GM18909 (cell line): ENCODE measurements around the gene LYL1.

Experiments used
- ATAC-seq: cut with Tn5 transposase; IDR thresholded peaks from one replicate; pipeline ENCODE4 v1.9.1; 2021; ENCODE audit warnings: mild to moderate bottlenecking; ENCODE audit not compliant: unreplicated experiment, poor library complexity

Gene LYL1

GRCh38 chr19:13130886-13131490 is 28.3 kb upstream of the LYL1 start:
- no peak for ATAC-seq

GRCh38 chr19:13129384-13129783 is 26.7 kb upstream of the LYL1 start:
- no peak for ATAC-seq

GRCh38 chr19:13128583-13128982 is 25.9 kb upstream of the LYL1 start:
- ATAC-seq, result no peak

- ATAC-seq, result no peak
These were observed 25.3 kb upstream of the LYL1 start for GRCh38 chr19:13127811-13128575.

- ATAC-seq, result no peak
These were observed 24.4 kb upstream of the LYL1 start for GRCh38 chr19:13127051-13127450.

- no peak for ATAC-seq
These were observed 20.6 kb upstream of the LYL1 start for GRCh38 chr19:13122980-13123957.

GRCh38 chr19:13122275-13122878 is 19.7 kb upstream of the LYL1 start:
- ATAC-seq, result no peak

- no peak for ATAC-seq
These were observed 19.1 kb upstream of the LYL1 start for GRCh38 chr19:13121551-13122274.

- no peak for ATAC-seq
These were observed 18.2 kb upstream of the LYL1 start for GRCh38 chr19:13120817-13121216.

- no peak for ATAC-seq
These were observed 17.4 kb upstream of the LYL1 start for GRCh38 chr19:13120031-13120430.

- ATAC-seq, result no peak
These were observed 17.0 kb upstream of the LYL1 start for GRCh38 chr19:13119627-13120026.

GRCh38 chr19:13118424-13119193 is 16.0 kb upstream of the LYL1 start:
- peak; percentile 4 for ATAC-seq

- peak; percentile 53 for ATAC-seq
These were observed 15.2 kb upstream of the LYL1 start, which contains the start of gene NACC1 for GRCh38 chr19:13117772-13118423. Gene NACC1 (plus strand): TSS chr19:13118264. CDS start chr19:13135208, 16,944 bp downstream.

- peak; percentile 5 for ATAC-seq
These were observed 14.6 kb upstream of the LYL1 start for GRCh38 chr19:13117176-13117771.

- peak; percentile 53 for ATAC-seq
These were observed 13.9 kb upstream of the LYL1 start, which contains the start of gene TRMT1 for GRCh38 chr19:13116282-13117175. Gene TRMT1 (minus strand): TSS chr19:13116740. CDS start chr19:13116399, 341 bp downstream.

- no peak for ATAC-seq
These were observed 13.3 kb upstream of the LYL1 start for GRCh38 chr19:13115936-13116281.

GRCh38 chr19:13112555-13112954 is 9.9 kb upstream of the LYL1 start:
- ATAC-seq, result no peak
